ENCODE data around the gene FBLN2.
"Not testable (repeated sequence)": the region's sequence is repeated elsewhere in the genome, so short reads cannot be mapped to it uniquely, and the experiment has no call there.

- not testable (repeated sequence) for TF ChIP-seq ASH2L (IDR thresholded peaks at IDR 0.05; ENCODE audit: insufficient read length, low read depth, low read length); SALL2 (CRISPR knock-in tag; IDR thresholded peaks at IDR 0.05); MIER3 (CRISPR knock-in tag; IDR thresholded peaks at IDR 0.05; ENCODE audit: borderline replicate concordance); ZFP37 (CRISPR knock-in tag; IDR thresholded peaks at IDR 0.05; ENCODE audit: borderline replicate concordance); NBN (conservative IDR thresholded peaks at IDR 0.05); BHLHE40 (IDR thresholded peaks at IDR 0.05; ENCODE audit: low read length); ZNF124 (CRISPR knock-in tag; IDR thresholded peaks at IDR 0.05); ZNF878 (CRISPR knock-in tag; IDR thresholded peaks at IDR 0.05); CTCF (CRISPR knock-in tag; IDR thresholded peaks at IDR 0.05); ZNF275 (CRISPR knock-in tag; IDR thresholded peaks at IDR 0.05; ENCODE audit: borderline replicate concordance); KDM3A (CRISPR knock-in tag; IDR thresholded peaks at IDR 0.05; ENCODE audit: low read depth); EZH2 (conservative IDR thresholded peaks at IDR 0.05; ENCODE audit: low read depth, low read length)
Observed at GRCh38 chr3:13562421-13562820, 13.5 kb downstream of the FBLN2 start.

Measured in HepG2 (cell line).